ENCODE measurements around the gene XPNPEP2.

The XPNPEP2 gene

GRCh38 chrX:129748305-129748704 lies 9.5 kb downstream of the XPNPEP2 start:
- H3K4me2 ChIP-seq: peak overlapping the region in 5 of 11 experiments; percentile 40 to 58 (median 51); a peak in 9 of 22 replicates
- peaks cover 9 to 47% (median 32%) of the 10 kb centered on the region in 10 experiments for H3K4me1 ChIP-seq
- H3K27me3 ChIP-seq: peaks cover 63 to 93% (median 87%) of the 10 kb centered on the region in 11 experiments
- H3K9me3 ChIP-seq (replicated peaks in 1 of 11): no peaks in the 10 kb centered on the region
- H4K20me1 ChIP-seq: peaks cover 0 to 4% (median 0%) of the 10 kb centered on the region in 11 experiments; a peak in 2 of 22 replicates
- TF ChIP-seq Cebpa-rat (IDR thresholded peaks at IDR 0.05): no peak
- H3K27ac ChIP-seq: no peak overlapping the region
- no peak overlapping the region for H3K9ac ChIP-seq
- no peaks in the 10 kb centered on the region for H3K36me3 ChIP-seq
- H3K4me3 ChIP-seq: no peak overlapping the region

GRCh38 chrX:129749069-129749468 lies 10.3 kb downstream of the XPNPEP2 start:
- no peak overlapping the region for H3K9ac ChIP-seq
- peaks cover 0 to 4% (median 0%) of the 10 kb centered on the region in 11 experiments; a peak in 2 of 22 replicates for H4K20me1 ChIP-seq
- H3K36me3 ChIP-seq: no peaks in the 10 kb centered on the region
- no peak for TF ChIP-seq Cebpa-rat (IDR thresholded peaks at IDR 0.05)
- H3K4me1 ChIP-seq: peaks cover 9 to 43% (median 25%) of the 10 kb centered on the region in 10 experiments
- peaks cover 55 to 93% (median 86%) of the 10 kb centered on the region in 11 experiments for H3K27me3 ChIP-seq
- peak overlapping the region in 8 of 11 experiments; percentile 8 to 58 (median 44); a peak in 13 of 22 replicates for H3K4me2 ChIP-seq
- no peak overlapping the region for H3K4me3 ChIP-seq
- H3K27ac ChIP-seq: no peak overlapping the region
- no peaks in the 10 kb centered on the region for H3K9me3 ChIP-seq (replicated peaks in 1 of 11)

GRCh38 chrX:129750971-129751370 lies 12.2 kb downstream of the XPNPEP2 start:
- H3K27me3 ChIP-seq: peaks cover 53 to 93% (median 86%) of the 10 kb centered on the region in 11 experiments
- H3K9me3 ChIP-seq (replicated peaks in 1 of 11): no peaks in the 10 kb centered on the region
- peaks cover 20 to 44% (median 31%) of the 10 kb centered on the region in 10 experiments for H3K4me1 ChIP-seq
- H4K20me1 ChIP-seq: no peaks in the 10 kb centered on the region; a peak in 2 of 22 replicates
- TF ChIP-seq Cebpa-rat (IDR thresholded peaks at IDR 0.05): no peak
- no peak overlapping the region for H3K9ac ChIP-seq
- H3K36me3 ChIP-seq: no peaks in the 10 kb centered on the region
- H3K4me2 ChIP-seq: no peak overlapping the region
- no peak overlapping the region for H3K4me3 ChIP-seq
- H3K27ac ChIP-seq: no peak overlapping the region

GRCh38 chrX:129754056-129755024 lies 15.6 kb downstream of the XPNPEP2 start:
- Histone ChIP-seq H3K4me1 (peaks cover 51 to 60% (median 55%) of the 10 kb centered on the region in 10 experiments), H3K4me2 (peak overlapping the region; percentile 38 to 85 (median 81)), H3K9ac (no peak overlapping the region), H3K36me3 (no peaks in the 10 kb centered on the region), H3K27ac (peak overlapping the region in 4 of 11 experiments; percentile 12 to 77 (median 48); a peak in 3 of 22 replicates), H3K9me3 (replicated peaks in 1 of 11) (no peaks in the 10 kb centered on the region), H3K27me3 (peaks cover 45 to 92% (median 82%) of the 10 kb centered on the region in 11 experiments), H3K4me3 (no peak overlapping the region), H4K20me1 (no peaks in the 10 kb centered on the region; a peak in 3 of 22 replicates)
- TF ChIP-seq Cebpa-rat (IDR thresholded peaks at IDR 0.05): no peak

- Histone ChIP-seq H3K9me3 (replicated peaks in 1 of 11) (no peaks in the 10 kb centered on the region), H3K4me2 (peak overlapping the region; percentile 65 to 85 (median 81)), H4K20me1 (no peaks in the 10 kb centered on the region; a peak in 2 of 22 replicates), H3K4me3 (peak overlapping the region in 7 of 10 experiments; percentile 12 to 37 (median 33); a peak in 9 of 20 replicates), H3K27ac (peak overlapping the region in 10 of 11 experiments; percentile 37 to 78 (median 75); a peak in 21 of 22 replicates), H3K36me3 (no peaks in the 10 kb centered on the region), H3K4me1 (peaks cover 67 to 73% (median 70%) of the 10 kb centered on the region in 10 experiments), H3K27me3 (peaks cover 43 to 94% (median 84%) of the 10 kb centered on the region in 11 experiments), H3K9ac (peak overlapping the region; percentile 25 to 70 (median 61); a peak in 20 of 22 replicates)
- no peak for TF ChIP-seq Cebpa-rat (IDR thresholded peaks at IDR 0.05)
Measured at GRCh38 chrX:129755779-129756650, 17.2 kb downstream of the XPNPEP2 start.

- peaks cover 63 to 99% (median 92%) of the 10 kb centered on the region in 11 experiments for H3K27me3 ChIP-seq
- no peaks in the 10 kb centered on the region for H3K9me3 ChIP-seq (replicated peaks in 1 of 11)
- no peaks in the 10 kb centered on the region; a peak in 2 of 22 replicates for H4K20me1 ChIP-seq
- peak overlapping the region; percentile 41 to 76 (median 64); a peak in 20 of 22 replicates for H3K27ac ChIP-seq
- TF ChIP-seq Cebpa-rat (IDR thresholded peaks at IDR 0.05): no peak
- peaks cover 70 to 98% (median 79%) of the 10 kb centered on the region in 10 experiments for H3K4me1 ChIP-seq
- no peak overlapping the region for H3K4me3 ChIP-seq
- H3K36me3 ChIP-seq: no peaks in the 10 kb centered on the region
- peak overlapping the region in 10 of 11 experiments; percentile 43 to 65 (median 56); a peak in 17 of 22 replicates for H3K9ac ChIP-seq
- H3K4me2 ChIP-seq: peak overlapping the region; percentile 61 to 85 (median 76)
Measured at GRCh38 chrX:129759576-129760061, 20.8 kb downstream of the XPNPEP2 start.

- H3K9ac ChIP-seq: peak overlapping the region in 10 of 11 experiments; percentile 1 to 65 (median 54); a peak in 14 of 22 replicates
Measured at GRCh38 chrX:129760155-129760554, 21.4 kb downstream of the XPNPEP2 start.

GRCh38 chrX:129760981-129761380 lies 22.2 kb downstream of the XPNPEP2 start:
- TF ChIP-seq Cebpa-rat (IDR thresholded peaks at IDR 0.05): no peak
- Histone ChIP-seq H4K20me1 (no peaks in the 10 kb centered on the region; a peak in 1 of 22 replicates), H3K4me2 (peak overlapping the region in 7 of 11 experiments; percentile 52 to 85 (median 76); a peak in 9 of 22 replicates), H3K27me3 (peaks cover 61 to 99% (median 92%) of the 10 kb centered on the region in 11 experiments), H3K4me1 (peaks cover 64 to 92% (median 73%) of the 10 kb centered on the region in 10 experiments), H3K9me3 (replicated peaks in 1 of 11) (no peaks in the 10 kb centered on the region), H3K36me3 (no peaks in the 10 kb centered on the region), H3K9ac (0 out of 22 replicates have a peak overlapping the region, but pooled peaks of 1 of the 11 experiments have one; percentile 42), H3K4me3 (no peak overlapping the region), H3K27ac (peak overlapping the region in 4 of 11 experiments; percentile 64 to 76 (median 74); a peak in 7 of 22 replicates)

More at GRCh38 chrX:129760155-129760554, 21.4 kb downstream of the XPNPEP2 start:
- H3K4me2 ChIP-seq: peak overlapping the region; percentile 52 to 85 (median 76)
- no peaks in the 10 kb centered on the region for H3K36me3 ChIP-seq
- no peak for TF ChIP-seq Cebpa-rat (IDR thresholded peaks at IDR 0.05)
- H3K27ac ChIP-seq: peak overlapping the region; percentile 41 to 76 (median 64); a peak in 21 of 22 replicates
- peaks cover 70 to 98% (median 79%) of the 10 kb centered on the region in 10 experiments for H3K4me1 ChIP-seq
- H3K27me3 ChIP-seq: peaks cover 63 to 99% (median 92%) of the 10 kb centered on the region in 11 experiments
- H4K20me1 ChIP-seq: no peaks in the 10 kb centered on the region; a peak in 1 of 22 replicates
- no peak overlapping the region for H3K4me3 ChIP-seq
- no peaks in the 10 kb centered on the region for H3K9me3 ChIP-seq (replicated peaks in 1 of 11)

Data from BLaER1 treated with 17β-estradiol and CSF1 and Interleukin-3, amounts not matched to agents 10 nM and 100 nM (cell line).